Panc1 (cell line): ENCODE measurements around the gene ECHDC1. TPM values are rescaled to one million over a fixed set of nuclear protein-coding genes. Genes with fewer than 3 reads are reported as not detected.
"Not testable (repeated sequence)": the region's sequence is repeated elsewhere in the genome, so short reads cannot be mapped to it uniquely, and the experiment has no call there.

Experiments
- ATAC-seq: fragments of 200-7000 bp; cut with Tn5 transposase; 2 replicates; pipeline ENCODE4 v1.9.1; 2020; ENCODE audit warnings: mild to moderate bottlenecking, moderate library complexity
- BruUV-seq: library from RNA; stranded (reverse); fragments of 400-500 nt; replicated peaks from 2 replicates; lab custom pipeline; 2021; lab: Mats Ljungman, UMichigan
- CTCF ChIA-PET: fragments of 300-600 bp; sonication (Branson Sonifier 250); formaldehyde crosslinking; loops from one replicate; lab custom pipeline; 2022; ENCODE audit warnings: antibody characterized with exemption; lab: Charles Lee
- POLR2A ChIA-PET: fragments of 300-600 bp; sonication (Branson Sonifier 250); formaldehyde crosslinking; loops from one replicate; lab custom pipeline; 2022; ENCODE audit warnings: antibody characterized with exemption; lab: Charles Lee
- DNase-seq: peaks from one replicate; pipeline ENCODE4 v3.0.0-alpha.2; 2010; ENCODE audit warnings: low read depth, low spot score
- H3K27ac ChIP-seq: 2 replicates; pipeline ENCODE4 v1.5.1; 2011; ENCODE audit warnings: mild to moderate bottlenecking, low read length, inconsistent platforms
- H3K27me3 ChIP-seq: fragments of 200-500 bp; sonication (Bioruptor generic); 2 replicates; pipeline ENCODE4 v1.6.0; 2014; ENCODE audit warnings: low read length, inconsistent platforms; ENCODE audit not compliant: control insufficient read depth, insufficient read depth
- H3K36me3 ChIP-seq: fragments of 200-500 bp; sonication (Bioruptor generic); 2 replicates; pipeline ENCODE4 v1.5.1; 2014; ENCODE audit warnings: inconsistent platforms, mild to moderate bottlenecking, low read length, moderate library complexity; ENCODE audit not compliant: control insufficient read depth, insufficient read depth
- H3K4me1 ChIP-seq: 2 replicates; pipeline ENCODE4 v1.5.1; 2011; ENCODE audit warnings: inconsistent platforms, mild to moderate bottlenecking, low read length, moderate library complexity; ENCODE audit not compliant: control insufficient read depth, insufficient read depth
- H3K4me3 ChIP-seq, 2 experiments: 2 replicates each; pipeline ENCODE4 v1.5.1; 2011 to 2012; ENCODE audit warnings: low read depth in 2 of 2, low read length in 2 of 2, mild to moderate bottlenecking in 2 of 2, inconsistent platforms in 1 of 2, moderate library complexity in 1 of 2
- H3K9me3 ChIP-seq: fragments of 200-500 bp; sonication (Bioruptor generic); 2 replicates; pipeline ENCODE4 v1.5.1; 2014; ENCODE audit warnings: low read depth, mild to moderate bottlenecking, inconsistent platforms, low read length, moderate library complexity; ENCODE audit not compliant: control insufficient read depth, insufficient read depth
- CTCF ChIP-seq: fragments of 450-650 bp; IDR thresholded peaks from 2 replicates; pipeline ENCODE4 v1.5.1; 2017; ENCODE audit warnings: mild to moderate bottlenecking
- POLR2AphosphoS5 ChIP-seq: IDR thresholded peaks from 2 replicates; pipeline ENCODE4 v1.6.1; 2012; ENCODE audit warnings: mild to moderate bottlenecking, low read depth, low read length, moderate library complexity
- REST ChIP-seq, 2 experiments: IDR thresholded peaks; 2 replicates each; pipeline ENCODE4 v1.6.1; 2011 to 2012; ENCODE audit warnings: low read depth in 2 of 2, control low read depth in 1 of 2, low read length in 1 of 2, mild to moderate bottlenecking in 1 of 2, moderate library complexity in 1 of 2; ENCODE audit not compliant: insufficient read depth in 1 of 2
- SIN3A ChIP-seq: IDR thresholded peaks from 2 replicates; pipeline ENCODE4 v1.6.1; 2012; ENCODE audit warnings: low read depth, mild to moderate bottlenecking, low read length, moderate library complexity, borderline replicate concordance; ENCODE audit not compliant: insufficient read depth
- TCF7L2 ChIP-seq: IDR thresholded peaks from 2 replicates; pipeline ENCODE4 v1.6.1; 2011; ENCODE audit warnings: mild to moderate bottlenecking, low read depth, low read length, inconsistent platforms
- in situ Hi-C: cut with HindIII; loops from 2 replicates; pipeline ENCODE4 v1.10.0; 2016; ENCODE audit warnings: low sequenced_read_pairs, low pct_unique_long_range_greater_than_20kb
- intact Hi-C: fragments of 100-400 bp; cut with micrococcal nuclease; formaldehyde crosslinking; loops from one replicate; pipeline ENCODE4 v1.10.0; 2022; ENCODE audit not compliant: unreplicated experiment
- total RNA-seq: library from RNA; stranded (reverse); gene quantifications from one replicate; pipeline ENCODE4 v1.2.1, GENCODE V29; 2021; ENCODE audit not compliant: unreplicated experiment

Gene ECHDC1
- total RNA-seq, 1 experiment from 2014 or later, result 81.9 TPM

DNA sequence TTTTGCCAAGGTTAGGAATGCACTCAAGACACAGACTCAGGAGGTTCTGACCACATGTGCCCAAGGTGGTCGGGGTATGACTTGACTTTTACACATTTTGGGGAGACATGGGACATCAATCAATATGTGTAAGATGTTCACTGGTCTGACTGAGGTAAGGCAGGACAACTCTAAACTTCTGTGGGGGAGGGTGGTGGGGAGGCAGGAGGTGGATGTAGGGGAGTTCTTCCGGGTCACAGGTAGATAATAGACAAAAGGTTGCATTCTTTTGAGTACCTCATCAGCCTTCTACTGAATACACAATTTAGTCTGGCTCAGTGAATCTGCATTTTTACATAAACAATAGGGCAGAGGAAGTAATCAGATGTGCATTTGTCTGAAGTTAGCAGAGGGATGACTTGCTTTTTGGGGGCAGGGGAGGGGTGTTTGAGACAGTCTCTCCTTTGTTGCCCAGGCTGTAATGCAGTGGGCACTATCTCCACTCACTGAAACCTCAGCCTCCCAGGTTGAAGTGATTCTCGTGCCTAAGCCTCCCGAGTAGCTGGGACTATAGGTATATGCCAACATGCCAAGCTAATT, 10.9 kb downstream of the ECHDC1 start:
- no TSS peak for BruUV-seq
- in situ Hi-C loops, result no loop called here
- Histone ChIP-seq H3K36me3 (peaks cover 18% of the 10 kb centered on the region), H3K4me3 (no peak overlapping the region), H3K27me3 (no peaks in the 10 kb centered on the region), H3K9me3 (no peaks in the 10 kb centered on the region), H3K4me1 (peaks cover 8% of the 10 kb centered on the region; the same call in 1 of the 2 replicates), H3K27ac (no peak overlapping the region)
- POLR2A ChIA-PET, result no interaction called here
- CTCF ChIA-PET, result no interaction called here
- intact Hi-C loops, result no loop called here
- TF ChIP-seq POLR2AphosphoS5, result no peak
- TF ChIP-seq CTCF, result no peak
- no peak for TF ChIP-seq TCF7L2
- no peak for TF ChIP-seq SIN3A
- no peak for TF ChIP-seq REST (IDR thresholded peaks at IDR 0.05; ENCODE audit: insufficient read depth in 1 of 2, low read depth in 2 of 2, low read length in 1 of 2)
- DNase-seq, result no peak
- ATAC-seq, result no peak

- peaks cover 30% of the 10 kb centered on the region for H3K36me3 ChIP-seq
- H3K4me1 ChIP-seq, H3K4me3 ChIP-seq, intact Hi-C loops, CTCF ChIA-PET, H3K9me3 ChIP-seq, H3K27ac ChIP-seq, BruUV-seq, H3K27me3 ChIP-seq, ATAC-seq, in situ Hi-C loops, DNase-seq: not testable (repeated sequence)
- POLR2A ChIA-PET, result interaction anchor here (0.6 kb wide), 1 partner anchor 62 kb away, joined by 14 read pairs; no protein-coding TSS in a partner anchor
These were observed 12.2 kb downstream of the ECHDC1 start for GRCh38 chr6:127331256-127331655.

DNA sequence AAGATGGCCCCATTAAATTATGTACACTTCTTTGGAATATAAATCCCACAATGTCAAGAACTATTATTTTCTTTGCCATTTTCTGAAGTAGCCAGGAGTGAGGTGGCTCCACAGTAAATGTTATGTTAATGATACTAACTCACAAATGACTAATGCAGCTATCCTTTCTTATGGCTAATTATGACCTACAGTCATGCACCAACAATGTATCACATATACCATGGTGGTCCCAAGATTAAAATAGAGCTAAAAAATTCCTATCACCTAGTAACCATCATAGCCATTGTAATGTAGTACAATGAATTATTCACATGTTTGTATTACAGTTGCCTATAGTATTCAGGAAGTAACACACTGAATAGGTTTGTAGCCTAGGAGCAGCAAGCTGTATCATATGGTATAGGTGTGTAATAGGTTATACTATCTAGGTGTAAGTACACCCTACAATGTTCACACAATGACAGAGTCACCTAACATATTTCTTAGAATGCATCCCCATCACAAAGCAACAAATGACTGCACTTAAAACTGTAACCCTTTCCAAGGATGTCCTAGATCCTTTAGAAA, 15.3 kb downstream of the ECHDC1 start:
- POLR2A ChIA-PET, result no interaction called here
- Histone ChIP-seq H3K4me3 (no peak overlapping the region), H3K27me3 (no peaks in the 10 kb centered on the region), H3K4me1 (peaks cover 8% of the 10 kb centered on the region; the same call in 1 of the 2 replicates), H3K36me3 (peaks cover 31% of the 10 kb centered on the region), H3K9me3 (no peaks in the 10 kb centered on the region), H3K27ac (no peak overlapping the region)
- in situ Hi-C loops, result no loop called here
- DNase-seq, result no peak
- TF ChIP-seq TCF7L2 (no peak), REST (IDR thresholded peaks at IDR 0.05; ENCODE audit: insufficient read depth in 1 of 2, low read depth in 2 of 2, low read length in 1 of 2) (no peak)
- intact Hi-C loops, result no loop called here
- ATAC-seq, result peak; percentile 57; the same call in 1 of the 2 replicates
- BruUV-seq, result no TSS peak
- CTCF ChIA-PET, result no interaction called here
